Measurements from ENCODE around the gene HEPN1.

DNA sequence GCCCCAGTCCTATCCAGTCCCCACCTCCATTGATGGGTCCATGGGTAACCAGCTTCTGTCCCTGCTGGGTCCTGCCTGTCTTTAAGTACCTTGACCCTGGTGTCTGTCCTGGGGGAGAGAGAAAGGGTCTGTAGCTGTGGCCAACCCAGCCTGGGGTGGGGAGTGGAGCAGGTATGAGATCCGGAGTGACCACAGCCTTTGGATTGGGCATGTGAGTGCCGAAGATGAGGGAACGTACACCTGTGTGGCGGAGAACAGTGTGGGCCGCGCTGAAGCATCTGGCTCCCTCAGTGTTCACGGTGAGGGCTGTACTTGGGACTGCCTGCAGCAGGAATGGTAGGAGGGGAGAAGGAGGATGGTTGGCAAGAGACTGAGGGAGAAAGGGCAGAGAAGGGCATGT, 48.6 kb upstream of the HEPN1 start:
- TF ChIP-seq GATA3 (IDR thresholded peaks at IDR 0.05; ENCODE audit: low read depth, low read length) = no peak
- no peak for TF ChIP-seq GATA2 (IDR thresholded peaks at IDR 0.05; ENCODE audit: low read depth, low read length)

Measured in SH-SY5Y (cell line).